COLO668 (cell line): ENCODE data around the gene KRT3.

Source experiments
- DNase-seq: peaks from one replicate; lab custom pipeline; 2025; ENCODE audit not compliant: unreplicated experiment; lab: John Stamatoyannopoulos, UW

KRT3 gene

DNA sequence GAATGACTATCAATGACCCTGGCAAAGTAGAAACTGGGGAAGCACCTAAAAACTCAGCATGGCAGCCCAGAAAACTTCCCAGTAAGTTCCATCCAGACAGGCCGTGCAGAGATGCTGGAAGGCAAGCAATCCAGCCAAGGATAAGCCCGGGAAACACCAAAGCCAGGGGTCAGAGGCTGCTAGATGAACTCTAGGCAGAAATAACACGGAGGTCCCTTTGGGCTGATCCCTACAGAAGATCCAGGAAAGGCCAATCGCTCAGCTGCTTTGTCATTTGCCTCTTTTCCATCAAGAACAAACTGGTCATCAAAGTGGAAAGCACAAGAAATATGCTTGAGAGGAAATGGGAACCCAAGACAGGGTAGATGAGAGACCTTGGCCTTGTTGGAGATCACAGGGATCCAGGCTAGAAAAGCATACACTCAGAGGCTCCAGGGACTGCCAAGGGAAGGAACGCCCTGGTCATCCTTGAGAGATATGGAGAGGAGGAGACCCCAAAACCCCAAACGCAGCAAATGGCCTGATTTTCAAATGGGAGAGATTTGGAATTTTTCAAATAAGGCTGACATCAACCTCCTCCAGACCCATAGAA is 31.7 kb upstream of the KRT3 start:
- DNase-seq: no peak

DNA sequence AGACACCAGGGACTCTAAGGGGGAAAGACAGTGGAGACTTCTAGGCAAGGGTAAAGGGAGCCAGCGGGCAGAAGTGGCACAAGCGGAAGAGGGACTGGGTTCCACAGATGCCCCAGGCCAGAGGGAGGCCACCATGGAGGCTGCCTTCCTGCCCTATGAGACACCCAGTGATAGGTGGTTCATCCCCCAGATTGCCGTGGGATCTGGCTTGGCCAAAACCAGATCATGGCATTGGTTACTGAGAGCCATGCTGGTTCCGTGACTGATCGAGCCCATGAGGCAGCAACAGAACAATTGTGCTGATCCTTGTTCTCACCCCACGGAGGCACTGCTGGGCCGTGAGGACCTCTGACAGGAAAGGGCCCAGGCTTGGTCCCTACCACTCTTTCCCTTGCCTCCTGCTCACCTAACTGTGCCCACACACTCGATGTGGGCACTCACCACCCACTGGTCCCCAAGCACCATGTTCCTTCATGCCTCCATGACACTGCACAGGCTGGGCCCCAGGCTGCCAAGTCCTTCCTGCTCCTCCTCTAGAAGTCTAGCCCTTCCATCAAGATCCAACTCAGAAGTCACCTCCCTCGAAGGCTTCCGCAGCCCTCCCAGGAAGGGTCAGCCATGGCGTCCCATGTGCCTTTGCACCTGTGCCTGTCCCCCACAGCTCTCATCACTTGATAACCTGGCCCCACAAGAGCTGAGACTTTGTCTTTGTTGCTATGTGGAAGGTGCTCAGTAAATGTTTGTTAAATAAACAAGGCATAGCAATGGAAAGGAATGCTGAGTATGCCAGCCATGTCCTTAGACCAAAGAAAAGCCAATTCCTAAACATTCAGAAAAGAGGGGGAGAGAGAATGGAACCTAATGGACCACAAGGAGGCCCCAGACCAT is 30.9 kb upstream of the KRT3 start:
- DNase-seq: no peak

DNA sequence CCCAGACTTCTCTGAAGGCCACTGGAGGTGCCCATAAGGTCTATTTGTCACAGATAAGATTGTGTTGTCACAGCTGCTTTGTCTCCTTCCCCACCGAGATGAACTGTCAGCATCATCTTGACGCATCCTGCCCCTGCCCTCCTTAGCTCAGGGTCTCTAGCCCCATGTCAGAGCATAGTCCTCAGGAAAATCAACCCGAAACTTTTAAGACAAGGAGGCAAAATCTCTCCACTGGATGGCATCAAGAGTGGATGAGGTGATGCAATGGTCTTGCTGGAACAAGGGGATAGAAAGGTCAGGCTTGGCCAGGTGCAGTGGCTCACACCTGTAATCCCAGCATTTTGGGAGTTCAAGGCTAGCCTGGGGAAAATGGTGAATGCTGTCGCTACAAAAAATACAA is 30.0 kb upstream of the KRT3 start:
- no peak for DNase-seq

DNA sequence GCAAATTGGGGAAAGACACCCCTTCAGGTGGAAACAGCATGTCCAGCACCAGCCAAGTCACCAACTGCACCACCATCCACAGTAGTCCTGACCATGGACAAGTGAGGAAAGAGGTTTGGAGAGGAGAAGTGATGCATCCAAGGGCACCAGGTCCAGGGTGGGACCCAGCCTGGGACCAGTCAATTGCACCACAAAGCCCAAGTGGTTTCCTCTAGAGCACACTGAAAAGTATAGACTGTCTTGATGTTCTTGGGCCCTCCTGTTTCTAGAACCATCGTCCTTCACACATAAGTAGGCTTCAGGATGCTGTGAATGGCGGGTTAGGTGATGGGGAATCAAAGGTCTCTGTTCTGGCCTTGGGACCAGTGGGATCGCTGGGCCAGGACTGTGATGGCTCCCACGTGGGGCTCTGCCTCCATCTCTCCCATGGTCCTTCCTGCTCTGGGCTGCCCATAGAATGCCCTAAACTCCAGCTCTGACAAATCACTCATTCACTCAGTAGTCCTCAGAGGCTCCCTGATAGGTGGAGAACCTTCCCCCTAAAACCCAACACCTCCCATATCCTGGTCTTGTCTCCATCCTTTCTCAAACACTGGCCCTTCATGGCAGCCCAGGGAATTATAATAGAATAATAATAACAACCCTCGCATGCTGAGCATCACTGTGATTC is 29.0 kb upstream of the KRT3 start:
- no peak for DNase-seq

DNA sequence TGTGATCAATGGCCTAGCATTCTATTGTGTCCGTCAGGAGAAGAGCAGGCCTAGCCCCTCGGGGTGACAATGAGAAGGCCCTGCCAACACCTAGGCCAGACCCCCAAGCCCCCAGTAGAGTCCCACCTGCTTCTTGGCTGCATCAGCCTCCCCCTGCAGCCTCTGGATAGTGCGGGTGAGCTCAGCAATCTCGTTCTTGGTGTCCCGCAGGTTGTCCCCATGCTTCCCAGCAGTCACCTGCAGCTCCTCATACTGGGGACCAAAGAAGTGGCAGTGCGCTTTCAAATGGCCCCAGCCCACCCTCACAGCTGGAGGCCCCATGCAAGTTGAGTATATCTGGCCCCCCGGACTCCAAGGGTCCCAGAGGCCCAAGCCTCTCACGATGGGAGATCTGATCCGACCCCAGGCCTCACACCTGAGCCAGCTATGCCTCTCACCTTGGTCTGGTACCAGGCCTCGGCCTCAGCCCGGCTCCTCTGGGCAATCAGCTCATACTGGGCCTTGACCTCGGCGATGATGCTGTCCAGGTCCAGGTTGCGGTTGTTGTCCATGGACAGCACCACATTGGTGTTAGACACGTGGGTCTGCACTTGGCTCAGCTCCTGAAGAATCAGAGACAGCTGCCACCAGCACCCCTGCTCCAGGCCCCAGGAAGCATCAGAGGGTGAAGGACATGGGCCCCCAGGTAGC is 28.0 kb upstream of the KRT3 start:
- no peak for DNase-seq

DNA sequence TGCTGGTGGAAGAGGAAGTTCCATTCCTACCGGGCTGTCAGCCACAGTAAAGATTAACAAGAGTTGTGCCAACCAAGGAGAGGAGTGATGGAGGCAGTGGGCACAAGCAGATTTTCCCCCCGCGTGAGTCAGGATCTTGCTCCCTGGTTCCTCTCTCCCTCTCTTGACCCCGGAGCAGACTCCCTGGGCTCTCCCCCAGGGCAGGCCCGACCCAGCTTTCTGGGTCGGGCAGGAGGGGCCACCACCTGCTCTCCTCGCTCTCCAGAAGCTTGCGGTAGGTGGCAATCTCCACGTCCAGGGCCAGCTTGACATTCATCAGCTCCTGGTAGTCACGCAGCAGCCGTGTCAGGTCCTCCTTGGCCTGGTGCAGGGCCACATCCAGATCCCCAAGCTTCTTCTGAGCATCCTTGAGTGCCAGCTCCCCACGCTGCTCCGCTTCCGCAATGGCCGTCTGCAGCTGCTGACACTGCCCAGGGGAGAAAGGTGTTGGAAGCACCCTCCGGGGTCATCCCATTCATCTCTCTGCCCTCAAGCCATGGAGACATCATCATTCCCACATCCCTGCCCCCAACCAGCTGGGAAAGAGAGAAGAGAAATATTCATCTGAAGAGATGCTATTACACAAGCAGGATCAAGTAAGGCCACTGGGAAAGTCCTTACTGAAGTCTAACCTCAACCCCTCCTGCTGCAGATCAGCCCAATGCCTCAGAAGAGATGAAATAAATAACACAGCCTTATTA is 27.0 kb upstream of the KRT3 start:
- DNase-seq: no peak

DNA sequence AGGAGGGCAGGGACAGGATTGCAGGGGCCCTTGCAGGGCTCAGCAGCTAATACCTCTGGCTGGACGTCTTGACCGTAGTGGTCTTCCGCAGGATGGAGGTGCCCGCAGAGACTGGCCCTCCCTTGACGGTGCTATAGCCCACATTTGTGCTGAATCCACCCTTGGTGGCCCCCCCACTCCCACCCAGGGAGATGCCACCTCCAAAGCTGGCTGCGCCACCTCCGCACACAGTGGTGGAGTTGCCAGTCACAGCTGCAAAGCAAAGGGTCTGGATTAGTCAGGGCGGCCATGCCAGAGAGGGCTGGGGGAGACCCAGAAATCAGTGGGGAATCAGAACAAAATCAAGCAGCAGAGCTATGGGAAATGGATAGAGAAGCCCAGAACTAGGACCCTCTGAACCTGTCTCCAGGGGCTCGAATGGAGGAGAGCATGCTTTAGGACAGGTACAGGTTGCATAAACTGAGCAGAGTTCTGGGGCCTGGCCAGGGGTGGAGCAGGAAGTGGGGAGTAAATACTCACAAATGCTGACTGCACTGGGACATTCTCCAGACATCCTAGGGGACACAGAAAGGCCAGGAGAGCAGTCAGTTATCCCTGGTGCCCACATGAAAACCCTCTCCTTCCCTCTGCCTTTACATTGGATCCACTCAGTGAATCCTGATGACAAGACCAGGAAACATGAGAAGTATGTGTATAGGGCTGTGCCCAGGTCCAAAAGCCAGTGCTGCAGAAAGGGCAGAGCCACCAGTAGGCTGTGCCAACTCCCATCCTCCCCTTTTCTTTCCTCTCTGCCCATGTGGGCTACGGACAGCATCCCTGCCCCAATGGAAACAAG is 26.1 kb upstream of the KRT3 start:
- no peak for DNase-seq

DNA sequence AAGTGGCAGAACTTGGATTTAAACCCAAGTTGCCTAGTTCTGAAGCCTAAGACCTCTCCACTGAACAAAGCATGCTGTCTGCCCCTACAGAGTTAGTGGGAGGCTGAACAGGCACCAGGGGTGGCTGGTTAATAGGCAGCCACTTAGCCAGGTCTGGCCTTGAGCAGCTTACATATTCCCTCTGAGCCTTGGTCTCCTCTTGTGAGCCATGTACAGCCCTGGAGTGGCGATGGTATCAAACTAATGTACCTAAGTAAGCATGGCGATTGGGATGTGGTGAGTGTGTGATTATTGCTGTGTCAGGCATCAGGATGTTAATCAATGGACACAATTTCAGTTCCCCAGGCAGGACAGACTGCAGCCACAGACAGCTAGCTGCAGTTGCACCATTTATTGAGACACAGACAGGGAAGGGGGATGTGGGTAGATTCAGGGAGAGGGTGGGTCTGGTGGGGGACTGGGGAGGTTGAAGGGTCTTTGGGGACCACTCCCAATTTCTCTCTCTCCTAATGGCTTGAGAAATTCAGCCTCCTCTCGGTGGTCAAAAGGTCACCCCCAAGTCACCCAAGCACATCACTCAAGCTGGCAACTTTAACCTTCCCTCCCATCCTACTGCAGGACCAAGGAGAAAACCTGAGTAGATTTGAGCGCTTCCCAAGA is 25.3 kb upstream of the KRT3 start:
- DNase-seq: no peak

DNA sequence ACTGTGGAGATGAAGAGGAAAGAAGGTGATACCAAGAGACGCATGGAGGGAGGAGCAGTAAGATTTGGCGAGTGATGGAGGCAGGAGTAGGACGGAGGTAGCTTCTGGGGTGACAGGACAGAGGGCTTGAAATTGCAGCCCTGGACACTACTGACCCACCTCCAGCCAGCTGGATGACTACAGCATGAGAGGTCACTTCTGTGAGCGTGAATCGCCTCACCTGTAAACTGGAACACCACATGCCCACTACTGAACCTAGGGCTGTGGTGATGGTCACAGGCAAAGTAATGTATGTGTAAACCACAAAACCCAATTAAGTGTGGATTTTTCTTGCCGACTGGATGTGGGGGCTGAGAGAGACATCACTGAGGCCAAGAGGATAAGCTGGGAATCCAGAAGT is 24.6 kb upstream of the KRT3 start:
- no peak for DNase-seq

DNA sequence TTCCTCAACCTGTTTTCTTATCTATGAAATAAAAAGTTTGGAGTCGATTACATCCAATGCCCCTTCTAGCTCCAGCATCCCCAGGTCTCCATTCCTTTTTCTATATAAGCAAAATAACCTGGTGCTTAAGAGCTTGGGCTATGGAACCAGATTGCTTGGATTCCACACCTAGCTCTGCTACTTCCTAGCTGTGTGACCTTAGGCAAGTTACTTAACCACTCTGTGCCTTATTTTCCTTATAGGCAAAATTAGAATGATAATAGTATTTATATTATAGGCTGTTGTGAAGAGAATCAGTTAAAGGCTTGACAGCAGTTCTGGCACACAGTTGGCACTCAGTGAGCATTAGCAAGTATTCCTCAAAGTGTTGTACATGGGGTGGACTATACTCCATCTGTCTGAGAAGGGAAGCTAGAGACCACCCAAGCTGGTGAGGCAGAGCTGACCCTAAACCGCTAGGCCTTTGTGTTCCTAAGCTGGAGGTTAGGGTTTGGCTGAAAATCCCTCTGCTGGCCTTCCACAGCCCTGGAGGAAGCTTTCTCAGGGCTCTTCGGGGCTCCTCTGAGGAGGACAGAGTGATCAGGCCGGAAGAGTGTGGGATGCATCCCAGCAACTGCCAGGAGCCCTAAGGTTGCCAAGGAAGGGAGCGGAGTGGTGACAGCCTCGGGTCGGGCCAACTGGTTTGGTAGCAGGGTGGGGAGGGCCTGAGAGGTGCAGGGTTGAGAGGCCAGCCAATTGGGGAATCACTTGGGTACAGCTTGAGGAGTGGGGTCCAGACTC is 24.0 kb upstream of the KRT3 start:
- no peak for DNase-seq

DNA sequence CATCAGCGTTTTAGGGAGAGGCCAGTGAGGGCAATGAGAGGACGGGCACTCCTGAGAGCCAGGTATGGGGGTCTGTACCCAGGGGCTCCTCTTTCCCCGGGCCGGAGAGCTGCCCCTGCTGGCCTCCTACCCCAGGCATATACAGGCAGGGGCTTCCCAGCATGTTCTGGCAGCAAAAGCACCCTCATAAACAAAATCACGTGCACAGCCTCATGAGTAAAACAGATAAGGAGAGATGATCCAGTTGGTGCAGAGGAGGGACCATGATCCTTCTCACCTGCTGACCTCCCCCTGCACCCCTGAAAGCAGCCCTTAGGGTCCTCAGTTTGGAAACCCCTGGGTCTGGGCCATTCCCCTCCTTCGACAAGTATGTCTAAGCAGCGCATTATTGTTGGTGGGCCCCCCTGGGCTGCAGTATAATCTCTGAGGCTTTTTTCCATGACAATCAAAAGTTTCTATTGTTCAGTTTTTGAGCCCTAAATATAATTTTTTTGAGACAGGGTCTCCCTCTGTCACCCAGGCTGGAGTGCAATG is 23.0 kb upstream of the KRT3 start:
- no peak for DNase-seq

DNA sequence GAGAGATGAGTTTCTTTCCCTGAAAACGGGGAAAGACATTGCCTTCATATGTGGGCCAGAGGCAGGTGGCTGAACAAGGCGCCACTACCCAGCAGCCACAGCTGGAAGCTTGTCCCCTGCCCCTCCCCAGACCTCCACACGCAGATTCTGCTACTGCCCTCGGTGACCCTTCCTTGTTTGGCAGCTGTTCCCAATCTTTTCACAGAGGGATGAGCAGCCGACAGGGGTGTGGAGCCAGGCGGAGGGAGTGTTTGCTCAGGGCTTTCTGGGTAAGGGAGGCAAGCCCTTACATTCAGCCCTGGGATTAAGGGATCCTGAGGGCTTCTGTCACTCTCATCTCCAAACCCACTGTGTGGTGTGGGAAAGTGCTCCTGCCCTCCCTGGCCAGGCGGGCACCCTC is 22.5 kb upstream of the KRT3 start:
- peak; percentile 8 for DNase-seq

DNA sequence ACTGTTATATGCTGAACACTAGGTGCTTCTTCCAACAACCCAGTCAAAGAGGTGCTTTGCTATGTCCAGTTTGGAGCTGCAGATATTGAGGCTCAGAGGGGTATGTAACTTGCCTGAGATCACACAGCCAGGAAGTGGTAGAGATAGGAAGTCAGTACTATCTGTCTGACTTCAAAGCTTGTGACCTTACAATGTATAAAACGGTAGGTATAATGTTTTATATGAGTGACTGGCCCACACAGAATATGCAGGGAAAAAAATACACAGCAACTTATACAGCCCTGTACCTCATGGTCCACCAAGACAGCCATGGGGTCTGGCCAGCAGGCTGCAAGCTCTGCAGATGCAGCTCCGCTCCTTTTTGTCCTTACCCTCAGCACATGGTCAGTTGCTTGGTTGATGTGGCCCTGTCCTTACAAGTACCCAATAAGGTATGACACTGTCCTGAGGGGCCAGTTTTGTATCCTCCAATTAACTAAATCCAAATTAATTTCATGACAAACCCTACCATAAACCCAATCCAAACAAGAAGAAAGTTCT is 21.9 kb upstream of the KRT3 start:
- DNase-seq: no peak

DNA sequence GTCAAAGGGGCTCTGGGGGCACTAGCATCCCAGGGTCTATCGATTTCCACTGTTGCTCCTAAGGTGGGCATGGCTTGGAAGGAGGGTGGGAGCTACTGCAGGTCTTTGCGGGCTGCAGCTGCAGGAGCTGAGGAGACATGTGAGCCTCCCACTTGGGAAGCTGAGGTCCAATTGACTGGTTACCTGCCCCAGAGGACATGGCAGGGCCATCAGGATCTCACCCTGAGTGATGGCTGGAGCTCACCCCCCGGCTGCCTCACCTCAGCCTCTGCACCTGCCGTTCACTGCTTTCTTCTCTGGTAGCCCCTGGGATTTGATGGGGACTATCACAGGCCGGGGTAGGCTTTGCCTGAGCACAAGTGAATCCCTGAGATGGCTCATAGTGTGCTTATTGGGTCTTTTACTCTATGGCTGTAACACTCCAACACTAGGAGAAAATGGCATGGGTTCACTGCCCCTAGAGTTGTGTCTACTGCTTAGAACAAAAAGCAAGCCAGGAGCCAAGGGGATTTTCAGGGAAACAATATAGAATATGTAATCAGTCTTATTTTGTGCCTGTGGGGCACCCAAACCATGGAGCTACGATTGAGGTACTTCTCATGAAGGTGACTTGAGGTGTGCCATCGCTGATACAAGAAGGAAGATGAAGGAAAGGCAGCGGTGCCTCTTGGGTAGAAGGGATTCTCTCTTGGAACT is 21.2 kb upstream of the KRT3 start:
- no peak for DNase-seq

DNA sequence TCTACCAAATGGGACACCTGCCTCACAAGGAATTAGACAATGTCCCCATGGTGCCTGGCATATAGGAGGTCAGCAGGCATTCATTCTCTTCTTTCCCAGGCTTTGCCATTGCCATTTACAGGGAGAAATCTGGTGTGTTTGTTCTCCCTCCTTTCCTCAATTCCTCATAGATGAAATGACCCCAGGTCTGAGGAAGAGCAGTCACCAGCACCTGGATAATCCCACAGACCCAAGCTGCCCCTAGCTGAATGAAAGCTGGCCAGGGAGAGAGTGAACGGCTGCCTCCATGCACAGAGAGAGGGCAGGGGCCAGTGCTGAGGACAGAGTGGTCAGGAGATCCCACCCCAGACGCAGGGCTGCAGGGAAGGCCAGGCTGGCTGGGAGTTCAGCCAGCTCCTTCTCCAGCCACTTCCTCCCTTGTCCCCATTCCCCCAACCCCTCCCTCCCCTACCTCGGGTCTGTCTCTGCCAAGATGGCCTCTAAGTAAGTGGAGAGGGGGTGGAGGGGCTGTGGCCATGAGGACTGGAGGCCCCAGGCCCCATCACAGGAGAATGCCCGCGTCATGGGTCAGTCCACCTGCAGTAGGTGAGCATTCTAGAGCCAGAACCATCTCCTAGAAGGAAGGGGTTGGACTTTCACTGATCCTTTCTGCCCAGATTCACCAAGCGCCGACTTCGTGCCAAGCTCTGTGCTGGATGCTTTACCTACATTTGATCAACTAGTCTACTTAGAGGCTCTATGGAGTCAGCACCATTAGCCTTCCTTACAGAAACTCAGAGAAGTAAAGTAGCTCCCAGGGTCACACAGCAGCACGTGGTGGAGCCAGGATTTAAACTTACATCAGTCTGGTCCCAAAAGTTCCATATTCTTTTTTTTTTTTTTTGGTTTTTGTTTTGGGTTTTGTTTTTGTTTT is 20.0 kb upstream of the KRT3 start:
- no peak for DNase-seq

DNA sequence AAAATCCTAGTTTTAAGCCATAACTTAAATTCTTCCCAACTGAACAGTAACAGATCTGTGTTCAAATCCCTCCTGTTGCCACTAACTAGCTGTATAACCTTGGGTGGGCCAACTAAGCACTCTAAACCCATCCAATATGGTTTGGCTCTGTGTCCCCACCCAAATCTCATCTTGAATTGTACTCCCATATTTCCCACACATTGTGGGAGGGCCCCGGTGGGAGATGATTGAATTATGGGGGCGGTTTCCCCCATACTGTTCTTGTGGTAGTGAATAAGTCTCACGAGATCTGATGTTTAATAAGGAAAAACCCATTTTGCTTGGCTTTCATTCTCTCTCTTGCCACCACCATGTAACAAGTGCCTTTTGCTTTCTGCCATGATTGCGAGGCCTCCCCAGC is 19.2 kb upstream of the KRT3 start:
- DNase-seq: no peak

DNA sequence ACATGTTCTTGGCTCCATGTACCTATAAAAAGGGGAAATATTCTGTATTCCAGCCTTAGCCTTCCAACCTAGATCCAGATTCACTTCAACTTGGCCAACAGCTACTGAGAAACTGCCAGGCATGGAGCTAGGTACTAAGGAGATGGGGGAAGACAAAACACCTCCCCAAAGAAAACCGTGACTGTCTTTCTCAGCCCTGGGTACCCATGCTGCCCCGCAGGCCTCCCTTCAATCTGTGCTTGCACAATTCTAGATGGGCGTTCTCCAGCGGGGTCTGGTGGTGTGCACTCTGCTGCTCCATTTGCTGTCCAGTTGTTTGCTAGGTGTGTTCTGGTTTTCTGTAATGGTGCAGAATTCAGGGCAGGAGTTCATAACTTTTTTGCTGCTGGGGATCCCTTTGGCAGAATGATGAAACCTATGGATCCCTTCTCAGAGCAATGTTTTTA is 18.8 kb upstream of the KRT3 start:
- no peak for DNase-seq
